ENCODE data around the gene AATK. TPM values are rescaled to one million over a fixed set of nuclear protein-coding genes. Genes with fewer than 3 reads are reported as not detected.
A peak's percentile ranks its signal among the peaks of the same experiment; 100 is the strongest.

The AATK gene
- polyA plus RNA-seq, 2 of the 4 experiments (the other 2 are of a cell fraction), result 0.26 to 0.37 TPM

DNA sequence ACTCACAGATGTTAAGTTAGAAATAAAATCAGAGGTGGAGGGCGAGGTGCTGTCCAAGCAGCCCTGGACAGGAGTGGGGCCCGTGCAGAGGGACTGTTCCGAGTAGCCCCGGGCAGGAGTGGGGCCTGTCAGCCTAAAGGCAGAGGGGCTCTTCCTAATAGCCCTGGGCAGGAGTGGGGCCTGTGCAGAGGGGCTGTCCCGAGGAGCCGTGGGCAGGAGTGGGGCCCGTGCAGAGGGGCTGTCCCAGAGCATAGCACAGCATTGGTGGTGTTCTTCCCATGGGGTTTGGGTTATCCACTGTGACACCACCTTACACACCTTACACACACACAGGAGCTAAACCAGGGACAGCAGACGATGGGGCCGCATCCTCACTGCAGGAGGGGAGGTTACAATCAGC is 46.3 kb upstream of the AATK start:
- 86% methylated on average over 7 of the region's 9 CpGs for WGBS (ENCODE audit: missing lambda C conversion rate)
- TF ChIP-seq SMC3 (IDR thresholded peaks at IDR 0.05), result no peak
- FAIRE-seq, result no peak
- Histone ChIP-seq H3K4me1 (no peaks in the 10 kb centered on the region), H3K4me3 (no peak overlapping the region), H3K4me2 (no peak overlapping the region), H3K27ac (no peak overlapping the region), H3K9me3 (no peaks in the 10 kb centered on the region)
- no peak for DNase-seq (ENCODE audit: low read depth in 1 of 2, low spot score in 1 of 2)
- POLR2A ChIA-PET, result no interaction called here
- CTCF ChIA-PET, result interaction anchor here (0.6 to 3.0 kb wide), 5 partner anchors 11 to 818 kb away, joined by 3 to 15 read pairs (median 8); no protein-coding TSS in a partner anchor
- no peak for ATAC-seq

GRCh38 chr17:81210868-81211267 is 44.8 kb upstream of the AATK start:
- Histone ChIP-seq H3K27ac (no peak overlapping the region), H3K4me3 (no peak overlapping the region), H3K4me1 (no peaks in the 10 kb centered on the region), H3K9me3 (no peaks in the 10 kb centered on the region), H3K4me2 (no peak overlapping the region)
- ChIA-PET CTCF (interaction anchor here (0.8 to 3.0 kb wide), 7 partner anchors 8 to 69 kb away, joined by 3 to 15 read pairs (median 4); partner anchors contain the start of gene CEP131), POLR2A (no interaction called here)
- TF ChIP-seq FOSB (CRISPR knock-in tag; IDR thresholded peaks at IDR 0.05) (no peak), FOXS1 (CRISPR knock-in tag; IDR thresholded peaks at IDR 0.05) (no peak), NR3C1 (IDR thresholded peaks at IDR 0.05) (no peak), JUN (IDR thresholded peaks at IDR 0.05) (no peak), PHF8 (IDR thresholded peaks at IDR 0.05; ENCODE audit: borderline replicate concordance, low read depth) (no peak)
- FAIRE-seq (no peak), DNase-seq (ENCODE audit: low read depth in 1 of 2, low spot score in 1 of 2) (no peak), ATAC-seq (peak in 1 of 2 experiments; percentile 46; a peak in 2 of 6 replicates)
- 80% methylated on average over 14 of the region's 14 CpGs for WGBS (ENCODE audit: missing lambda C conversion rate)

DNA sequence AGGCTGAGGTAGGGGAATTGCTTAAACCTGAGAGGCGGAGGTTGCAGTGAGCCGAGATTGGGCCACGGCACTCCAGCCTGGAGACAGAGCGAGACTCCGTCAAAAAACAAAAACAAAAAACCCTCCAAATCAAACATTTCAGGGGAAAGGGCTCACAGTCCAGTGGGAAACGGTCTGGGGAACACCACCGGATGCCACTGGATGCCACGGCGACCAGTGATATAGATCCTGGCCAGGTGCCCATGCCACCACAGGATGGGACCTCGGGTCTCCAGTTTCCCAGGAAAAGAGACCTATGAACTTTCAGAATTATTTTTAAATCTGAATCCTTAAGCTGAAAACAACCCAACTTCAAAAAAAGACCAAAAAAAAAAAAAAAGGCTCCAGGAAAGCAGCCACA is 44.4 kb upstream of the AATK start:
- ChIA-PET POLR2A (no interaction called here), CTCF (interaction anchor here (0.8 to 3.0 kb wide), 7 partner anchors 8 to 68 kb away, joined by 3 to 15 read pairs (median 4); partner anchors contain the start of gene CEP131)
- H3K4me1 ChIP-seq, result no peaks in the 10 kb centered on the region
- no peak overlapping the region for H3K4me3 ChIP-seq
- DNase-seq (ENCODE audit: low read depth in 1 of 2, low spot score in 1 of 2), result no peak
- FAIRE-seq, result no peak
- ATAC-seq, result no peak
- H3K27ac ChIP-seq, result no peak overlapping the region
- no peaks in the 10 kb centered on the region for H3K9me3 ChIP-seq
- TF ChIP-seq REST (IDR thresholded peaks at IDR 0.05) (no peak), EHF (CRISPR knock-in tag; IDR thresholded peaks at IDR 0.05) (no peak), CBX2 (IDR thresholded peaks at IDR 0.05; ENCODE audit: borderline replicate concordance, low read depth) (no peak), KDM5A (IDR thresholded peaks at IDR 0.05) (no peak), MAX (IDR thresholded peaks at IDR 0.05) (no peak)
- TF ChIP-seq, protein P1, sequence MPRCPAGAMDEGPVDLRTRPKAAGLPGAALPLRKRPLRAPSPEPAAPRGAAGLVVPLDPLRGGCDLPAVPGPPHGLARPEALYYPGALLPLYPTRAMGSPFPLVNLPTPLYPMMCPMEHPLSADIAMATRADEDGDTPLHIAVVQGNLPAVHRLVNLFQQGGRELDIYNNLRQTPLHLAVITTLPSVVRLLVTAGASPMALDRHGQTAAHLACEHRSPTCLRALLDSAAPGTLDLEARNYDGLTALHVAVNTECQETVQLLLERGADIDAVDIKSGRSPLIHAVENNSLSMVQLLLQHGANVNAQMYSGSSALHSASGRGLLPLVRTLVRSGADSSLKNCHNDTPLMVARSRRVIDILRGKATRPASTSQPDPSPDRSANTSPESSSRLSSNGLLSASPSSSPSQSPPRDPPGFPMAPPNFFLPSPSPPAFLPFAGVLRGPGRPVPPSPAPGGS (IDR thresholded peaks at IDR 0.05), result no peak
- 82% methylated on average over 10 of the region's 10 CpGs for WGBS (ENCODE audit: missing lambda C conversion rate)
- H3K4me2 ChIP-seq, result no peak overlapping the region

DNA sequence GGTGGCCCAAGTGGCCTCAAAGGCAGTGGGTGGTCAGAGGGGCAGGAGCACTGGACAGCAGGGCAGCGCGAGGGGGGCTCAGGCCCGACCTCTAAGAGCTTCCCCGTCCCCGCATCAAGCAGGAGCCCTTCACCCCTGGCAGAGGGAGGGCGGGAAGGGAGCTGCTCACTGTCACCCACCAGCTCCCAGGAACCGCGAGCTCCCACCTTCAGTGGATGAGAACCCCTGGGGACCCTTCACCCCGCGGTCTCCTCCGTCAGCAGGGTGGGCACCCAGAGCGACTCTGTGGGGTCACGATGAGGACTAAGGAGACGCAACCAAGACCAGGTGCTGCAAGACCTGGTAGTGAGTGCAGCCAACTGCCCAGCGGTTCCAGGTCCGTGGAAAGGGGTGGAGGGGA is 43.1 kb upstream of the AATK start:
- no peak for DNase-seq (ENCODE audit: low read depth in 1 of 2, low spot score in 1 of 2)
- ChIA-PET POLR2A (no interaction called here), CTCF (interaction anchor here (1.0 to 3.6 kb wide), 2 partner anchors 11 to 66 kb away, joined by 4 to 19 read pairs; no protein-coding TSS in a partner anchor)
- no peak for FAIRE-seq
- H3K4me3 ChIP-seq, result no peak overlapping the region
- 86% methylated on average over 15 of the region's 16 CpGs for WGBS (ENCODE audit: missing lambda C conversion rate)
- no peak overlapping the region for H3K4me2 ChIP-seq
- H3K9me3 ChIP-seq, result no peaks in the 10 kb centered on the region
- TF ChIP-seq ZNF302 (CRISPR knock-in tag; IDR thresholded peaks at IDR 0.05) (no peak), TP53 (CRISPR knock-in tag; IDR thresholded peaks at IDR 0.05) (no peak), HDAC2 (IDR thresholded peaks at IDR 0.05) (no peak), RCOR1 (IDR thresholded peaks at IDR 0.05; ENCODE audit: low read depth, low read length) (no peak), FOSB (CRISPR knock-in tag; IDR thresholded peaks at IDR 0.05) (no peak), CBX2 (IDR thresholded peaks at IDR 0.05; ENCODE audit: borderline replicate concordance, low read depth) (no peak), RAD21 (conservative IDR thresholded peaks at IDR 0.05 in 1 of 2, IDR thresholded peaks at IDR 0.05 in 1 of 2) (no peak), FOSL2 (IDR thresholded peaks at IDR 0.05) (no peak), FOSL2 (CRISPR knock-in tag; IDR thresholded peaks at IDR 0.05) (no peak), SREBF2 (IDR thresholded peaks at IDR 0.05) (no peak)
- TF ChIP-seq, protein P2, sequence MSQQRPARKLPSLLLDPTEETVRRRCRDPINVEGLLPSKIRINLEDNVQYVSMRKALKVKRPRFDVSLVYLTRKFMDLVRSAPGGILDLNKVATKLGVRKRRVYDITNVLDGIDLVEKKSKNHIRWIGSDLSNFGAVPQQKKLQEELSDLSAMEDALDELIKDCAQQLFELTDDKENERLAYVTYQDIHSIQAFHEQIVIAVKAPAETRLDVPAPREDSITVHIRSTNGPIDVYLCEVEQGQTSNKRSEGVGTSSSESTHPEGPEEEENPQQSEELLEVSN (IDR thresholded peaks at IDR 0.05; ENCODE audit: borderline replicate concordance, low read depth), result no peak
- no peak for ATAC-seq
- no peaks in the 10 kb centered on the region for H3K4me1 ChIP-seq
- H3K27ac ChIP-seq, result no peak overlapping the region

Measured in A549 (cell line).